Testis (tissue), 2 donors: ENCODE data around the gene PCSK6.

Experiments used
- POLR2A ChIP-seq: fragments of 450-650 bp; IDR thresholded peaks from one replicate; pipeline ENCODE4 v1.6.1; 2017; ENCODE audit warnings: antibody characterized with exemption, mild to moderate bottlenecking, moderate library complexity
- TF ChIP-seq, protein P1 (sequence below), 3 experiments: fragments of 450-650 bp in 2 of 3; fragments of 200-600 bp in 1 of 3; sonication (generic) in 1 of 3; IDR thresholded peaks; one replicate each; pipeline ENCODE4 v1.5.1; 2016 to 2019; ENCODE audit warnings: antibody characterized with exemption in 3 of 3, mild to moderate bottlenecking in 2 of 3, moderate library complexity in 1 of 3

DNA sequence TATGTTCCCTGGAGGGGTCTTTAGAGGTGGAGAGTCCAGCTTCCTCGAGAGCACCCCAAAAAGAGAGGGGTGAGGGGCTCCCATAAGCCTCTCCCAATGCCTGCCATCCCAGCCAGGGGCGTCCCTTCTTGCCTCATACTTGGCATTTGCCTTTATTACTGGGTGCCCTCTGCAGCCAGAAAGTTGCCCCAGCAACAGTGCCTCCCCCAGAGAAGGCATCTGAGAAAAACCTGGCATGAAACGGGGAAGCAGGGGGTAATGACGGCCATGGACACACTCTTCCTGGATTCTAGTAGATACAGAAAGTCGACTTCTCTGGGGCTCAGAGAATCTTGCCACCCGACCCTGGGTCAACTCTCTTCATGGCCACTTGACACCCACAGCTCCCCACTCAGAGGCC is 90.1 kb downstream of the PCSK6 start:
- TF ChIP-seq, protein P1, sequence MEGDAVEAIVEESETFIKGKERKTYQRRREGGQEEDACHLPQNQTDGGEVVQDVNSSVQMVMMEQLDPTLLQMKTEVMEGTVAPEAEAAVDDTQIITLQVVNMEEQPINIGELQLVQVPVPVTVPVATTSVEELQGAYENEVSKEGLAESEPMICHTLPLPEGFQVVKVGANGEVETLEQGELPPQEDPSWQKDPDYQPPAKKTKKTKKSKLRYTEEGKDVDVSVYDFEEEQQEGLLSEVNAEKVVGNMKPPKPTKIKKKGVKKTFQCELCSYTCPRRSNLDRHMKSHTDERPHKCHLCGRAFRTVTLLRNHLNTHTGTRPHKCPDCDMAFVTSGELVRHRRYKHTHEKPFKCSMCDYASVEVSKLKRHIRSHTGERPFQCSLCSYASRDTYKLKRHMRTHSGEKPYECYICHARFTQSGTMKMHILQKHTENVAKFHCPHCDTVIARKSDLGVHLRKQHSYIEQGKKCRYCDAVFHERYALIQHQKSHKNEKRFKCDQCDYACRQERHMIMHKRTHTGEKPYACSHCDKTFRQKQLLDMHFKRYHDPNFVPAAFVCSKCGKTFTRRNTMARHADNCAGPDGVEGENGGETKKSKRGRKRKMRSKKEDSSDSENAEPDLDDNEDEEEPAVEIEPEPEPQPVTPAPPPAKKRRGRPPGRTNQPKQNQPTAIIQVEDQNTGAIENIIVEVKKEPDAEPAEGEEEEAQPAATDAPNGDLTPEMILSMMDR (IDR thresholded peaks at IDR 0.05), result no peak
- no peak for TF ChIP-seq POLR2A
